Measurements from ENCODE around the gene RBM47.
"Not testable (repeated sequence)": the region's sequence is repeated elsewhere in the genome, so short reads cannot be mapped to it uniquely, and the experiment has no call there.

Gene RBM47

GRCh38 chr4:40409835-40410234 lies 219.8 kb downstream of the RBM47 start:
- no peak for DNase-seq (ENCODE audit: low read depth)
- no peak for TF ChIP-seq CTCF (IDR thresholded peaks at IDR 0.05; ENCODE audit: insufficient read depth, low read depth, low read length, missing control alignments)

GRCh38 chr4:40407468-40407867 lies 222.2 kb downstream of the RBM47 start:
- not testable (repeated sequence) for DNase-seq (ENCODE audit: low read depth)

More at GRCh38 chr4:40409835-40410234, 219.8 kb downstream of the RBM47 start:
- H3K4me3 ChIP-seq (ENCODE audit: low read depth, low read length), result no peak overlapping the region

DNA sequence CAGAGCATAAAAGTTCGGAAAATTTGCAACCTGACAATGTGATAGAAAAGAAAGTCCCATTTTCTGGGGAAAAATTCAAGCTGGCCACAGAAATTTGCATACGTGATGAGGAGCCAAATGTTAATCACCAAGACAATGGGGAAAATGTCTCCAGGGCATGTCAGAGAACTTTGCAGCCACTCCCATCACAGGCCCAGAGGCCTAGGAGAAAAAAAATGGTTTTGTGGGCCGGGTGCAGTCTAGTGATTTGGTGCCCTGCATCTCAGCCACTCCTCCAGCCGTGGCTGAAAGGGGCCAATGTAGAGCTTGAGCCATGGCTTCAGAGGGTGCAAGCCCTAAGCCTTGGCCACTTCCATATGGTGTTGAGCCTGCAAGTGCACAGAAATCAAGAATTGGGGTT lies 223.3 kb downstream of the RBM47 start:
- no peak overlapping the region for H3K4me3 ChIP-seq (ENCODE audit: low read depth, low read length)
- no peak for DNase-seq (ENCODE audit: low read depth)
- no peak for TF ChIP-seq CTCF (IDR thresholded peaks at IDR 0.05; ENCODE audit: insufficient read depth, low read depth, low read length, missing control alignments)

More at GRCh38 chr4:40407468-40407867, 222.2 kb downstream of the RBM47 start:
- not testable (repeated sequence) for H3K4me3 ChIP-seq (ENCODE audit: low read depth, low read length)

DNA sequence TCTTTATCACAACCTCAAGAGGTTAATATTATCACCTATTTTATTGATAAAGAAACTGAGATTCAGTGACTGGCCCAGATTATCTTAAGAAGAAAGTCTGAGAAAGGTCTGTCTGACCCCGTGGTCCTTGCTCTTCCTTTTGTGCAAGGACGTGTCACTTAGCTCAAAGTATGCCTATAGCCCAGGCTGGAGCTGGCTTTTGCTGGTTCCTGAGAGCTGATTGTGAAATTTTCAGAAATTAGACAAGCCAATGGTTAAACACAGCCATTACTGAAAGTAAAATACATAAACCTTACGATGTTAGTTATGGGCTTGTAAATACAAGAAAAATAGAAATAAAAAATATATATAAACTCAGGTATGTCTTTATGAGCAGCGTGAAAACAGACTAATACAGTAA lies 224.5 kb downstream of the RBM47 start:
- no peak for DNase-seq (ENCODE audit: low read depth)
- H3K4me3 ChIP-seq (ENCODE audit: low read depth, low read length), result no peak overlapping the region
- TF ChIP-seq CTCF (IDR thresholded peaks at IDR 0.05; ENCODE audit: insufficient read depth, low read depth, low read length, missing control alignments), result no peak

- no peak for DNase-seq (ENCODE audit: low read depth)
- H3K4me3 ChIP-seq (ENCODE audit: low read depth, low read length), result no peak overlapping the region
- no peak for TF ChIP-seq CTCF (IDR thresholded peaks at IDR 0.05; ENCODE audit: insufficient read depth, low read depth, low read length, missing control alignments)
These were observed 226.6 kb downstream of the RBM47 start for GRCh38 chr4:40403081-40403480.

GRCh38 chr4:40402556-40402955 lies 227.1 kb downstream of the RBM47 start:
- TF ChIP-seq CTCF (IDR thresholded peaks at IDR 0.05; ENCODE audit: insufficient read depth, low read depth, low read length, missing control alignments), result no peak
- no peak for DNase-seq (ENCODE audit: low read depth)
- H3K4me3 ChIP-seq (ENCODE audit: low read depth, low read length), result no peak overlapping the region

- TF ChIP-seq CTCF (IDR thresholded peaks at IDR 0.05; ENCODE audit: insufficient read depth, low read depth, low read length, missing control alignments), result no peak
- no peak for DNase-seq (ENCODE audit: low read depth)
- H3K4me3 ChIP-seq (ENCODE audit: low read depth, low read length), result no peak overlapping the region
These were observed 228.0 kb downstream of the RBM47 start for GRCh38 chr4:40401631-40402030.
